Brain microvascular endothelial cell (primary cell): Measurements from ENCODE around the gene ALPG.
"Not testable (repeated sequence)": the region's sequence is repeated elsewhere in the genome, so short reads cannot be mapped to it uniquely, and the experiment has no call there.

ENCODE experiments used
- DNase-seq: peaks from one replicate; pipeline ENCODE4 v3.0.0-alpha.2; 2020
- H3K27ac ChIP-seq: fragments of 250-450 bp; sonication (Bioruptor Pico); 2 replicates; pipeline ENCODE4 v1.5.1; 2020; ENCODE audit warnings: mild to moderate bottlenecking, moderate library complexity
- H3K27me3 ChIP-seq: fragments of 250-450 bp; sonication (Bioruptor Pico); replicated peaks from 2 replicates; pipeline ENCODE4 v1.5.1; 2020; ENCODE audit warnings: mild to moderate bottlenecking
- H3K36me3 ChIP-seq: fragments of 250-450 bp; sonication (Bioruptor Pico); replicated peaks from 2 replicates; pipeline ENCODE4 v1.5.1; 2020; ENCODE audit warnings: mild to moderate bottlenecking
- H3K4me3 ChIP-seq: 2 replicates; pipeline ENCODE4 v1.5.1; 2011; ENCODE audit warnings: low read depth, mild to moderate bottlenecking, control low read depth, low read length, moderate library complexity
- in situ Hi-C: cut with HindIII; loops from 2 replicates; pipeline ENCODE4 v1.10.0; 2017; ENCODE audit warnings: low sequenced_read_pairs, low pct_ligation_motif_present
- TF ChIP-seq, protein P1 (sequence below): IDR thresholded peaks from 2 replicates; pipeline ENCODE4 v1.5.1; 2011; ENCODE audit warnings: low read depth, mild to moderate bottlenecking, moderate library complexity, low read length, control low read depth, inconsistent platforms; ENCODE audit errors: missing control alignments

The ALPG gene

DNA sequence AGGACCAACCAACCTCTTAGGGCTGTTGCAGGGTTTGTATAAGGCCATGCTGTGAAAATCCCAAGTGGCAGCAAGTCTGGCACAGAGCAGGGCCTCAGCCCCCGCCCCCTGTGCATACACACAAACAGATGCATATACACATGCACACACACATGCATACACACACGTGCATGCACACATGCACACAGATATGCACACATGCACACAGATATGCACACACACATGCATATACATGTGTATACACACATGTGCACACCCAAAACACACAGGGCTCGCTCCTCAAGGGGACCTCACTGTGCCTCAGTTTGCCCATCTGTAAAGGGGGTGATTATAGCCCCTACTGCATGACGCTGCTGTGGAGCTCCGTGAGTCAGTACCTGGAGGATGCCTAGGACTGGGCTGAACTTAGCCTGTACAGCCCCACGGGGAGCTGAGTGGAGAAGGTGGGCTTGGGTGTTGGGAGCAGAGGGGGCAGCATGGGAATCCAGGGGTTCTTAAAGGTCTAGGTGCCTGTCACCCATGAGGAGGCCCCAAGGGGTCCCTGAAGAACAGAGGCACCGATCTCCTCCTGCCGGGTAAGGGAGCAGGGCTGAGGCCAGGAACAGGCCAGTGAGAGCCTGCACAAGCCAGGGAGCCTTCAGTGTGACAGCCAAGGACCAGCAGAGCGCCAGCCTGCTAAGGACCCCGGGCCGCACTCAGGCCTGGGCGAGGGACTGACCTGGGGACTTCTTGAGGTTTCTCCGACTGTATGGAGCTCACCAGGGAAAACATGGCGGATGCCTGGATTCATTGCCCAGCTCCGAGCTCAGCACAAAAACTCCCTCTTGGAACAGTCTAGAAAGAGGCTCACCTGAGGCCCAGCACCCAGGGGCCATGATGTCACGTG lies 25.3 kb downstream of the ALPG start:
- no peak overlapping the region for H3K27ac ChIP-seq
- H3K36me3 ChIP-seq = no peaks in the 10 kb centered on the region
- DNase-seq = no peak
- no peak overlapping the region for H3K4me3 ChIP-seq
- H3K27me3 ChIP-seq = peaks cover 2% of the 10 kb centered on the region
- TF ChIP-seq, protein P1, sequence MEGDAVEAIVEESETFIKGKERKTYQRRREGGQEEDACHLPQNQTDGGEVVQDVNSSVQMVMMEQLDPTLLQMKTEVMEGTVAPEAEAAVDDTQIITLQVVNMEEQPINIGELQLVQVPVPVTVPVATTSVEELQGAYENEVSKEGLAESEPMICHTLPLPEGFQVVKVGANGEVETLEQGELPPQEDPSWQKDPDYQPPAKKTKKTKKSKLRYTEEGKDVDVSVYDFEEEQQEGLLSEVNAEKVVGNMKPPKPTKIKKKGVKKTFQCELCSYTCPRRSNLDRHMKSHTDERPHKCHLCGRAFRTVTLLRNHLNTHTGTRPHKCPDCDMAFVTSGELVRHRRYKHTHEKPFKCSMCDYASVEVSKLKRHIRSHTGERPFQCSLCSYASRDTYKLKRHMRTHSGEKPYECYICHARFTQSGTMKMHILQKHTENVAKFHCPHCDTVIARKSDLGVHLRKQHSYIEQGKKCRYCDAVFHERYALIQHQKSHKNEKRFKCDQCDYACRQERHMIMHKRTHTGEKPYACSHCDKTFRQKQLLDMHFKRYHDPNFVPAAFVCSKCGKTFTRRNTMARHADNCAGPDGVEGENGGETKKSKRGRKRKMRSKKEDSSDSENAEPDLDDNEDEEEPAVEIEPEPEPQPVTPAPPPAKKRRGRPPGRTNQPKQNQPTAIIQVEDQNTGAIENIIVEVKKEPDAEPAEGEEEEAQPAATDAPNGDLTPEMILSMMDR = no peak
- in situ Hi-C loops = no loop called here

DNA sequence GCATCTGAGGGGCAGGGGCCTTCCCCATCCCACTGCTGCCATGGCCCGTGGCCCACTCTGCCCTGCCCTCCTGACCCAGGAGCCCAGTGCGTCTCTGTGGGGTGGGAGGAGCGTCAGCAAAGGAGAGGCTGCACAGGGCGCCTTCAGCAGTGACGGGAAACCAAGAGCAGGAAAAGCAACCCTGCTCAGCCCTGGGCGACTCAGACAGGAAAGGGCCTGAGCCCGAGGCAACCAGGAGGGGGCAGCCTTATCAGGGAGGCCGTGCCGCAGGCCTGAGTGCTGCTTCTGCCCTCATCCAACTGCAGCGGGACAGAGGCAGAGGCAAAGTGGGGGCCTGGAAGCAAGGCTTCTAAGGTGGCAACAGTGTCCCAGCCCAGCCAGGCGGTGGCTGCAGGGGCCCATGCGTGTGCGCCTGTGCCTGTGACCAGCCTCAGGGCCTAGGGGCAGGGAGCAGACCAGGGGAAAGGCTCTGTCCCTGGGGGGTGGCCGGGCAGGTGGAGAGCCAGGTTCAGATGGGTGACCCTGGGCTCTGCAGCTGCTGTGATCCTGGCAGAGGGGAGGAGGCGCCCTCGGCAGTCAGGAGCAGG lies 26.0 kb downstream of the ALPG start:
- TF ChIP-seq, protein P1 = peak; percentile 37
- no peak for DNase-seq
- in situ Hi-C loops = no loop called here
- Histone ChIP-seq H3K27me3 (no peaks in the 10 kb centered on the region), H3K36me3 (no peaks in the 10 kb centered on the region), H3K27ac (no peak overlapping the region), H3K4me3 (no peak overlapping the region)

DNA sequence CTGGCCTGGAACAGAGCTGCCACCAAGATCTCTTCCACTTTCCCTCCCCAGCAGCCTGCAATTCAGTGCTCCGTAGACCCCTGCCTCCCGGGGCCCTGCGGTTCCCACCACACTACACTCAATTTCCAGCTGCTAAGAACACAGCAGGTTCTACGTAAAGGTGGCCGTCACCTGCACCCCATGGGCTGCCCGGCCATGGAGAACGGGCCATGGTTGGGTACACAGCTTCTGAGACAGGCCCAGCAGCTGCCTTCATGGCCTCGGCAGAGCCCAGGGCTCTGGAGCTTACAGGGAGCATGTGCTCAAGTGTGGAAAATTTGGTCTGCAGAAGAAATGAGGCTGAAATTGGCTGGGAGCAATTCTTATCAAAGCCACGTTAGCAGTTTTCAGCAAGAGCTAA lies 27.0 kb downstream of the ALPG start:
- DNase-seq, in situ Hi-C loops, H3K36me3 ChIP-seq, H3K27ac ChIP-seq, H3K27me3 ChIP-seq, H3K4me3 ChIP-seq: not testable (repeated sequence)

DNA sequence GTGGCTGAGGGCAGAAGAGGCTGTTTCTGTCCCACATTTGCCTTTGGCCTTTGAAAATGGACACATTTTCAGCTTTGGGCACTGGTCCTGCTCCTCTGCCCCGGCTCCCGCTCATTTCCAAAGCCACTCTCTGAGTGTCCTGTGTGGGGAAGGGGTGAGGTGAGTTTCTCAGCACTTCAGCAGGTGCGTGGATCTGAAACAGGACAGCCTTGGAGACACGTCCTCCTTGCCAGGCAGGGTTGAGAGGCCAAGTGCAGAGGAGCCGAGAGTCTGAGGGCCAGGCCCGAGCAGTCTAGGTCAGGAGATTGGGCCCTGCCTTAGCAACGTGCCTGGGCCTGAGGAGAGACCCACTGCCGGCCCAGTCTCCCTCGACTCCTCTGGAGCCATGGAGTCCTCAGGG lies 27.4 kb downstream of the ALPG start:
- no peaks in the 10 kb centered on the region for H3K36me3 ChIP-seq
- H3K4me3 ChIP-seq = no peak overlapping the region
- no peak for DNase-seq
- no peak overlapping the region for H3K27ac ChIP-seq
- H3K27me3 ChIP-seq = no peaks in the 10 kb centered on the region
- TF ChIP-seq, protein P1 = no peak
- in situ Hi-C loops = no loop called here

DNA sequence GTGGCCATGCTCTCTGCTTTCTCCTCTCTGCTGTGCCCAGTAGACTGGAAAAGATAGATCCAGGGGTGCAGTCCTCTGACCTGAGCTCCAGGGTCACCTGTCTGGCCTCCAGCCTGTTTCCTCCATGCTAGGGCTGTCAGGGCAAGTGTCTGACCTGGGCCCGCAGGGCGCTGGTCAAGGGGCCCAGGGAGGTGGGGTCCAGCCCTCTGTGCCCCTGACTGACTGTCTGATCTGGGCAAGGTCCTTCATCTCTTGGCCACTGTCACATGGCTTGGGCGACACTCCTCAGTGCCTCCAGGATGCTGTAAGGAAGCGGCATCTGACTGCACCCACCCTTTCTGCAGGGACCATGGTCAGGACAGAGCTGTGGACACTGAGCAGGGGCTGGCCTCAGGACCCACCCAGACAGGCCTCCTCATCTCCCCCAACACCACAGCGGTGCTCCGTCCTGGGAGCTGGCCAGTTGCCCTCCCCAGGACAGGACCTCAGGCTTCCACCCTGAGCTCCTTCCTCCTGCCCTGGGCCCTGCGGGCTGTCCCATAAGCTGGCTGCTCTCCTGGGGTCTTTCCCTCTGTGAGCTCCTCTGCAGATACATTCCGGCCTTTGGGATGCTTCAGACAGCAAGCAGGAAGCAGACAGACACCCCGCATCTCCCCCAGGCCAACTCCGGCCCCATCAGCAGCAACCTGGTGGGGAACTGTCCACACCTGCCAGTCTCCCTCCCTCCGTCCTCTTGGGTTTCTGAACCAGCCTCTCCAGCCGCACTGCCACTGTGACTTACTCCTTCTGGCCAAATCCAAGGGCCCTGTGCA lies 28.1 kb downstream of the ALPG start:
- no peaks in the 10 kb centered on the region for H3K36me3 ChIP-seq

More for the DNA sequence above, 28.1 kb downstream of the ALPG start:
- TF ChIP-seq, protein P1 = no peak
- H3K27ac ChIP-seq = no peak overlapping the region
- H3K27me3 ChIP-seq = no peaks in the 10 kb centered on the region
- no peak overlapping the region for H3K4me3 ChIP-seq
- in situ Hi-C loops = no loop called here
- DNase-seq = no peak
